Measurements from ENCODE around the gene DNAH8.
A peak's percentile ranks its signal among the peaks of the same experiment; 100 is the strongest.

DNAH8 gene

DNA sequence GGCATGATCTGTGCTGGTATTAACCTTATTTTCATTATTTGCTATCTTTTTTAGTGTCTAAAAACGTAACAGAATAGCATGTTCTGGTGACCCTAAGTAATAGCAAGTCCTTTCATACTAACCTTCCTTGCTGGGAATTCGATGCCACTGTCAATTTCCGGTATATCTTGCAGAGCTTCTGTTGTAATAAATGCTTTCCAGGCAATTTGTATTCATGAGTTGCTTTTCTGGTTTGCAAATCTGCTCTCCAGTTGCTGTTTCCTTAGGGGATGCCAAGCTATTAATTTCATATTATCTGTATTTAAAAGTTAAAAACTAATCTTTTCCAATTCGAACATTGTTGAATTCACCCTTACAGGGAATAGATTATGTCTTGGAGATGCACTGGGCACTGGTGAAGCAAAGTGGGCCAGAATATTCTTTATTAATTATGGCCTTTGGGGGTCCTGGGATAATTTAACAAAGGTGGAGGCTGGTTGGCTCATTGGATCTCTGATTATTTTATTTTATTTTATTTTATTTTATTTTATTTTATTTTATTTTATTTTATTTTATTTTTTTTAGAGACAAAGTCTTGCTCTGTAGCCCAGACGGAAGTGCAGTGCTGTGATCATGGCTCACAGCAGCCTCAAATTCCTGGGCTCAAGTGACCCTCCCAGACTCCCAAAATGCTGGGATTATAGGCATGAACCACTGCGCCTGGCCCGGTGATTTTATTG is 209.8 kb downstream of the DNAH8 start:
- POLR2A ChIA-PET: no interaction called here
- CTCF ChIA-PET: no interaction called here
- DNase-seq (ENCODE audit: low read depth, low spot score): no peak
- no peak overlapping the region for H3K4me3 ChIP-seq (ENCODE audit: low read depth, low read length)
- TF ChIP-seq, protein P1, sequence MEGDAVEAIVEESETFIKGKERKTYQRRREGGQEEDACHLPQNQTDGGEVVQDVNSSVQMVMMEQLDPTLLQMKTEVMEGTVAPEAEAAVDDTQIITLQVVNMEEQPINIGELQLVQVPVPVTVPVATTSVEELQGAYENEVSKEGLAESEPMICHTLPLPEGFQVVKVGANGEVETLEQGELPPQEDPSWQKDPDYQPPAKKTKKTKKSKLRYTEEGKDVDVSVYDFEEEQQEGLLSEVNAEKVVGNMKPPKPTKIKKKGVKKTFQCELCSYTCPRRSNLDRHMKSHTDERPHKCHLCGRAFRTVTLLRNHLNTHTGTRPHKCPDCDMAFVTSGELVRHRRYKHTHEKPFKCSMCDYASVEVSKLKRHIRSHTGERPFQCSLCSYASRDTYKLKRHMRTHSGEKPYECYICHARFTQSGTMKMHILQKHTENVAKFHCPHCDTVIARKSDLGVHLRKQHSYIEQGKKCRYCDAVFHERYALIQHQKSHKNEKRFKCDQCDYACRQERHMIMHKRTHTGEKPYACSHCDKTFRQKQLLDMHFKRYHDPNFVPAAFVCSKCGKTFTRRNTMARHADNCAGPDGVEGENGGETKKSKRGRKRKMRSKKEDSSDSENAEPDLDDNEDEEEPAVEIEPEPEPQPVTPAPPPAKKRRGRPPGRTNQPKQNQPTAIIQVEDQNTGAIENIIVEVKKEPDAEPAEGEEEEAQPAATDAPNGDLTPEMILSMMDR (IDR thresholded peaks at IDR 0.05; ENCODE audit: insufficient read depth, low read length, missing control alignments): no peak

DNA sequence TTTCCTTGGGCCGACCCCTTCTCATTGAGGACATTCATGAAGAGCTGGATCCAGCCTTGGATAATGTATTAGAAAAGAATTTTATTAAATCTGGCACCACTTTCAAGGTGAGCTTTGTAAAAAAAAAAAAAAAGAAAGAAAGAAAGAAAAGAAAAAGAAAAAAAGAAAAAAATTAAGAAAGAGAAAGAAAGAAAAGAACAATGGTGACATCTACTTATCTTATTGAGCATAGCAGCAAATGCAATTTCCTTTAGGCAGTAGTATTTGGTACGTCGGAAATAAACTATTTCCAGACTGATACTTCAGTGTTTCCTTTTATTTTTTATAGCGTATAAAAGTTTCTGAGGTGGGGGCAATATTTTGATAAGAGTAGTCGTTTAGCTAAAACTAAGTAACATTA is 214.4 kb downstream of the DNAH8 start:
- DNase-seq (ENCODE audit: low read depth, low spot score): no peak
- ChIA-PET POLR2A (no interaction called here), CTCF (no interaction called here)
- no peak overlapping the region for H3K4me3 ChIP-seq (ENCODE audit: low read depth, low read length)
- TF ChIP-seq, protein P1 (IDR thresholded peaks at IDR 0.05; ENCODE audit: insufficient read depth, low read length, missing control alignments): no peak

DNA sequence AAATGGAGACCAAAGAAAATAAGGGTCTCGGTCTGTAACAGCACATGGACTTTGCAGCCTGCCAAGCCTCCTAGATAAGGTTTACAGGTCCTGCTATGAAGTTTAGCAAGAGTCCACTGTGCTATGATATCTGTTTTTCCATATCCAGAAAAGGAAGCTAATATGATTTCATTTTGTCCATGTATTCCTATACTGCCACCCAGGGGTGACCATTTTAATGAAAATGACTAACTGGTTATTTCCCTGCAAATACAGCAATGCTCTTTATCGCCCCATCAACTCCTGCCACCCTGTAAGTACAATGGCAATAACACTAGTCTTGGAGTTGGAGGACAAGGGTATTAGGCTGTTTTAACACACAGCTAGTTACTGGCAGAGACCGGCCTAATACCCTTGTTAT is 218.3 kb downstream of the DNAH8 start:
- DNase-seq (ENCODE audit: low read depth, low spot score): no peak
- POLR2A ChIA-PET: no interaction called here
- H3K4me3 ChIP-seq (ENCODE audit: low read depth, low read length): no peak overlapping the region
- CTCF ChIA-PET: interaction anchor here (1.1 to 1.2 kb wide), 2 partner anchors 61 to 64 kb away, joined by 3 to 4 read pairs; no protein-coding TSS in a partner anchor
- TF ChIP-seq, protein P1 (IDR thresholded peaks at IDR 0.05; ENCODE audit: insufficient read depth, low read length, missing control alignments): peak; percentile 5

DNA sequence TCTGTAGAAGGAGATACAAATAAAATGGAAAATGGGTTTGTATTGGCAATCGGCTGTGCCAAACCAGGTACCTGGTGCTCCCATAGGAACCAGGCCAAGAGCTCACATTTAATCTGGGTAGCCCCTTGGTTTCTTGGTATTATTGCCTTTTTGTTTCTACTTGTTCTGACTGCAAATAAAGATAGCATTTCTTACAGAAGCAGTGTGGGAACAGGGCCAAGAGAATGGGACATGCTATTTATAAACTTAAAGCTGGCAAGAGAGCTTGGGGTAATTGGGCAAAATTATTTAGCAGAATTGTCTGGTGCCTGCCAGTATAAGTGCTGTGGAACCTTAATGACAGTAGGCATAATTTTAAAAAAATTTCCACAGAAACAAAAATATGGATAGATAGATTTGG is 219.9 kb downstream of the DNAH8 start:
- ChIA-PET CTCF (no interaction called here), POLR2A (no interaction called here)
- H3K4me3 ChIP-seq (ENCODE audit: low read depth, low read length): no peak overlapping the region
- DNase-seq (ENCODE audit: low read depth, low spot score): no peak
- TF ChIP-seq, protein P1 (IDR thresholded peaks at IDR 0.05; ENCODE audit: insufficient read depth, low read length, missing control alignments): no peak

DNA sequence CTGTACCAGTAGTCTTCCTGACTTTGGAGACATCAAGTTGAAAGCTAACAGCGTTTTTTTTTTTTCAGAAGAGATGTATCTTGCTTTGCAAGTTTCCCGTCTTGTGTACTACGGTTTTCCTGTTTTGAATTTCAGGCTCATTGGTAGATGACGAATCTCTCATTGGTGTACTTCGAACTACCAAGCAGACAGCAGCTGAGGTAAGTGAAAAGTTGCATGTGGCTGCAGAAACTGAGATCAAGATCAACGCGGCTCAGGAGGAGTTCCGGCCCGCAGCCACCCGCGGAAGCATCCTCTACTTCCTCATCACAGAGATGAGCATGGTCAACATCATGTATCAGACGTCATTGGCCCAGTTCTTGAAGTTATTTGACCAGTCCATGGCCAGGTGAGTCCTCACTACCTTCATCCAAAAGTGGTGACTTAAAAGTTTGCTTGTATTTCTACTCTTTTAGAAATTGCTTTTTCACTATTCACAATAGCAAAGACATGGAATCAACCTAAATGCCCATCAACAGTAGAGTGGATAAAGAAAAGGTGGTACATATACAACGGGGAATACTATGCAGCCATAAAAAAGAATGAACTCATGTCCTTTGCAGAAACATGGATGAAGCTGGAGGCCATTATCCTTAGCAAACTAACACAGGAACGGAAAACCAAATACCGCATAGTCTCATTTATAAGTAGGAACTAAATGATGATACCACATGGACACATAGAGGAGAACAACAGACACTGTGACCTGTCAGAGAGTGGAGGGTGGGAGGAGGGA is 222.9 kb downstream of the DNAH8 start:
- H3K4me3 ChIP-seq (ENCODE audit: low read depth, low read length): no peak overlapping the region
- CTCF ChIA-PET: no interaction called here
- POLR2A ChIA-PET: no interaction called here
- TF ChIP-seq, protein P1 (IDR thresholded peaks at IDR 0.05; ENCODE audit: insufficient read depth, low read length, missing control alignments): no peak
- DNase-seq (ENCODE audit: low read depth, low spot score): no peak

DNA sequence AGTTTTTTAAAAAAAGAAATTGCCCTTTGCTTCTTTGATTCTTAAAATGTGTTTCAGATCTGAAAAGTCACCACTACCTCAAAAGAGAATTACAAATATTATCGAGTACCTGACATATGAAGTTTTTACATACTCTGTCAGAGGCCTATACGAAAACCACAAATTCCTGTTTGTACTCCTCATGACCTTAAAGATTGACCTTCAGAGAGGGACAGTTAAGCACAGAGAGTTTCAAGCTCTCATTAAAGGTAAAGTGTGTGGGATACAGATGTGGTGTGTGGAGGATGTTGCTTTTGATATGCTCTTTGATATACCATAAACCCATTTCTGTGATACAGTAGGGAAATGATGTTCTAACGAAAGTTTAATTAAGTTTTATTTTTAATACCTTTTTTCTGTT is 223.6 kb downstream of the DNAH8 start:
- ChIA-PET POLR2A (no interaction called here), CTCF (no interaction called here)
- DNase-seq (ENCODE audit: low read depth, low spot score): no peak
- no peak overlapping the region for H3K4me3 ChIP-seq (ENCODE audit: low read depth, low read length)
- TF ChIP-seq, protein P1 (IDR thresholded peaks at IDR 0.05; ENCODE audit: insufficient read depth, low read length, missing control alignments): no peak

All from AG04449 (cell line).